ENCODE data around the gene BBS9.

Gene BBS9

DNA sequence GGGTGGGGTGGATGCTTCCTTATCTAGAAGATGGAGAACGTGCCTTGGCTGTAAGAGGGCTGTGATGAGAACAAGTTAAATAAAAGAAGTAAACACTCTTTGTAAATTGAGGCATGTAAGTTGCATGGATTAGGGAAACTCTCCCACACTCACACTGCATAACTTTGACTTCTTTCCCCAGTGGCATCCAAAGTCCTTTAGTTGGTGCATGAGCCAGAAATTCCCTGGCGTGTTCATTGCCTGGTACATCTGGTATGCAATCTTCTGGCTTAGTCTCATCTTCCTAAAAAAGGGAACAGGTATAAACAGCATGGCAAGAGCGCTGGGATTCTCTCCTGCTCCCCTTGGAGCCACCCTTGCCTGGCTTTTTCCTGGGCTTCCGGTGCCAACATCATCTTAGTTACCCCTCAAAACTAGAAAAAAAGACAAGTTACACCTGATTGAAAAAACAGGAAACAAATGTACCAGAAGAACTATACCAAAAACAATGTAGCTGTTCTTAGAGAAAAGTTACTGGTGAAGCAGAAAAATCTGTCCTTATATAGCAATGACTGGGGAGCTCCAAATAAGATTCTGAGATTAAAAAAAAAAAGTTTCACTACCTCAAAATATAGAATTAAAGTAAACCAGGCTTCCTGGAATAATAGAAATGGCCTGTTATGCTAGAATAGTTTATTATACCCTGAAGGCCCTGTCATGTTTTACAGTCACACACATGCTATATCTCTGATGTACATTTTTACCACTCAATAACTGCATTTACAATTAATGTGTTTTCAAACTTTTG is 30.0 kb upstream of the BBS9 start:
- Histone ChIP-seq H3K4me3 (no peak overlapping the region), H3K4me2 (no peak overlapping the region), H3K27ac (no peak overlapping the region), H3K9ac (no peak overlapping the region), H3K4me1 (peaks cover 0 to 11% (median 2%) of the 10 kb centered on the region in 10 experiments; a peak in 7 of 20 replicates), H3K9me3 (replicated peaks in 1 of 11) (no peaks in the 10 kb centered on the region), H3K27me3 (no peaks in the 10 kb centered on the region), H3K36me3 (peaks cover 89 to 100% (median 94%) of the 10 kb centered on the region in 11 experiments), H4K20me1 (peaks cover 13 to 63% (median 41%) of the 10 kb centered on the region in 11 experiments; a peak in 20 of 22 replicates)
- no peak for TF ChIP-seq Cebpa-rat (IDR thresholded peaks at IDR 0.05)

DNA sequence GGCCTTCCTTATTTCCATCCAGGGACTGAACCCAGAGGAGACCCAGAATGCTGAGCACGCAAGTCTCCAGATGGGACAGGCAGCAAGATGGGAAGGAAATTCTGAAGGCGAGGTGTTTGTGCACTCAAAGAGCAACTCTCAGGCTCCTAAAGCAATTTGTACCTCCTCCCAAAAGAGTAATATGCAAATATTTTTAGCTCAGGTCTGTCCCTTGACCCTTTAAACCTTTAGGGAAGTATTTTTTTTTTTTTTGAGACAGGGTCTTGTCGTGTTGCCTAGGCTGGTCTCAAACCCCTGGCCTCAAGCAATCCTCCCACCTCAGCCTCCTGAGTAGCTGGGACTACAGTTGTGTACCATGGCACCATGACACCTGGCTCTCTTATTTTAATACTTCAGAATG is 28.6 kb upstream of the BBS9 start:
- H3K4me1 ChIP-seq, result peaks cover 0 to 11% (median 2%) of the 10 kb centered on the region in 10 experiments; a peak in 7 of 20 replicates
- peaks cover 78 to 100% (median 90%) of the 10 kb centered on the region in 11 experiments for H3K36me3 ChIP-seq
- H3K4me2 ChIP-seq, result no peak overlapping the region
- H3K27ac ChIP-seq, result no peak overlapping the region
- H3K4me3 ChIP-seq, result no peak overlapping the region
- no peaks in the 10 kb centered on the region for H3K9me3 ChIP-seq (replicated peaks in 1 of 11)
- H3K9ac ChIP-seq, result no peak overlapping the region
- H3K27me3 ChIP-seq, result no peaks in the 10 kb centered on the region
- peaks cover 25 to 78% (median 56%) of the 10 kb centered on the region in 11 experiments; a peak in 20 of 22 replicates for H4K20me1 ChIP-seq
- no peak for TF ChIP-seq Cebpa-rat (IDR thresholded peaks at IDR 0.05)

DNA sequence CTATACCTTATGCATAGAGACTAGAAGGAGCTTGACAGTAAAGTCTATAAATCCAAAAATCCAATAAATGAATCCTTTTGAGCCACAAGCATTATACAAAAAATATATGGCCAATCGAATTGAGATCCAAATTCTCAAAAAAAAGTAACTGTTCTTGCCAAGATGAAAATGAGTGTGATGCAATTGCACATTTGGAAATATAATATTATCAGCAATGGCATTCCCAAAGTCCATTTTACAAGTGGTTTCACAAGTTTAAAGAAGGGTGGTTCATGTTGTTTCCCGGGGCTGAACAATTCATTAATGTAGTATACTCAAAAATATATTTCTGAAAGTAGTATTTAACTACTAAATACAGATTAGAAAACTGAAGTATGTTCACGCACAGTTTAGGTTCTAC is 27.5 kb upstream of the BBS9 start:
- Histone ChIP-seq H3K27ac (no peak overlapping the region), H3K9me3 (replicated peaks in 1 of 11) (no peaks in the 10 kb centered on the region), H3K9ac (no peak overlapping the region), H4K20me1 (peaks cover 30 to 89% (median 67%) of the 10 kb centered on the region in 11 experiments; a peak in 21 of 22 replicates), H3K36me3 (peaks cover 67 to 98% (median 80%) of the 10 kb centered on the region in 11 experiments), H3K4me1 (peaks cover 0 to 15% (median 6%) of the 10 kb centered on the region in 10 experiments; a peak in 16 of 20 replicates), H3K4me2 (no peak overlapping the region), H3K4me3 (no peak overlapping the region), H3K27me3 (no peaks in the 10 kb centered on the region)
- no peak for TF ChIP-seq Cebpa-rat (IDR thresholded peaks at IDR 0.05)

DNA sequence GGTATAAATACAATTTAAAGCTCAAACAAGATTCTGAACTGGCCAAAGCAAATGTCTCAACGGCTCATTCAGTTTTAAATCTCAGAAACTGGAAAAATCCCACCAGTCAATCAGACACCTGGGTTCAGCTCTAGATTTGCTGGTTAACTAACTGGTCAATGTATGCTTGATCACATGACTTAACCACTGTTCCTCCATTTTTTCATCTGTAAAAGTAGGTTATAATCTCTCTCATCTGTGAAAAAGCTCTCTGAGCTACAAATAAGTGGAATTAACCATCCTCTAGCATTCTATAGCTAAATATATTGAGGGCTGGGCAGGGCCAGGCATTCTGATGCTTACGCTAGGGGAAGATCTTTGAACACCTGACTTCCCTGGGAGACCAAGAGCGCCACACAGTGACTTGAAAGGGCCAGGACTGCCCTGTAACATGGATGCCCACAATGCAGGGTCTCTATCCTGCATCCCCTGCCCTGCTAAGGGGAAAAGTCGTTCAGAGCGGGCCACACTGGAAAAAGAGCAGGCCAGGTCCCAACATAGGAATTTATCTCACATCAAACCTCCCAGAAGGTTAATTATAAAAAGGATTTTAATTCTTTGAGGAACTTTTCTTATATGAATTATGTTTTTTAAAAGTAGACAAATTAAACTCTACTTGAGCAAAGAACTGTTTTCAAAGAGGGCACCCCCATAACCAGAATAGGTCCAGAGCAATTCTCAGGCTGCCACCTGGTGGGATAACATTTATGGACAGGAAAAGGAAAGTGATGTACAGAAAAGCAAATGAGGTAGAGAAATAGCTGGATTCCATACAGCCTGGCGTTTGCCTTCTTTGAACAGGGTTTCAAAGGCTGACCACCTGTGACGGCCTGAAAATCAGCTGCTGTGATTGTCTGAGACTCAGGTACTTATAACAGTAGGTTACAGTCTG is 22.0 kb upstream of the BBS9 start:
- peaks cover 35 to 65% (median 60%) of the 10 kb centered on the region in 11 experiments; a peak in 21 of 22 replicates for H4K20me1 ChIP-seq
- H3K27me3 ChIP-seq, result no peaks in the 10 kb centered on the region
- TF ChIP-seq Cebpa-rat (IDR thresholded peaks at IDR 0.05), result no peak
- peak overlapping the region; percentile 85 to 95 (median 91) for H3K4me2 ChIP-seq
- peak overlapping the region; percentile 85 to 99 (median 94) for H3K9ac ChIP-seq
- peaks cover 14 to 28% (median 22%) of the 10 kb centered on the region in 10 experiments for H3K4me1 ChIP-seq
- H3K36me3 ChIP-seq, result peaks cover 14 to 43% (median 25%) of the 10 kb centered on the region in 11 experiments
- H3K27ac ChIP-seq, result peak overlapping the region in 2 of 11 experiments; percentile 90 to 93; a peak in 2 of 22 replicates
- H3K9me3 ChIP-seq (replicated peaks in 1 of 11), result no peaks in the 10 kb centered on the region
- peak overlapping the region; percentile 81 to 100 (median 98); a peak in 18 of 20 replicates for H3K4me3 ChIP-seq

DNA sequence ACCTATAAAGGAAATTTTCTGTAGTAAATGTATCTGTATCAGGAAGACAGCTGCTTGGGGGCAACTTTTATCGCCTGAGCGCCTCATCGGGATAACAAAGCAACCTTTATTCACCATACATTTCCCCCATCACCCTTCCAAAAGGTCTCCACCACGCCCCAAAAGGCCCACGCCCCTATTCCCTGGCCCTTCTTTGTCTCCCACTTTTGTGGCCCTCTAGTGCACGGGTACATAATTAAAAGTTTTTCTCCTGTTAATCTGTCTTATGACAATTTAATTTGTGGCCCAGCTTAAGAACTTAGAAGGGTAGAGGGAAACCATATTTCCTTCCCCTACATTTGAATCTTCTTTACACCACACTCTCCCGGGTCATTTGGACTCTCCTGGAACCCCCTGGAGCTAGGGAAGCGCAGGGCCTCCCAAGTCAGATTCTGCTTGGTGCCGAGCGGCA is 20.8 kb upstream of the BBS9 start:
- Histone ChIP-seq H3K9ac (peak overlapping the region; percentile 85 to 99 (median 94)), H3K27me3 (no peaks in the 10 kb centered on the region), H3K4me1 (peaks cover 14 to 28% (median 22%) of the 10 kb centered on the region in 10 experiments), H3K4me2 (peak overlapping the region; percentile 85 to 95 (median 91)), H3K9me3 (replicated peaks in 1 of 11) (no peaks in the 10 kb centered on the region), H4K20me1 (peaks cover 30 to 53% (median 48%) of the 10 kb centered on the region in 11 experiments; a peak in 21 of 22 replicates), H3K27ac (peak overlapping the region; percentile 62 to 95 (median 90)), H3K4me3 (peak overlapping the region; percentile 81 to 100 (median 98)), H3K36me3 (peaks cover 3 to 31% (median 13%) of the 10 kb centered on the region in 11 experiments)
- TF ChIP-seq Cebpa-rat (IDR thresholded peaks at IDR 0.05), result no peak

DNA sequence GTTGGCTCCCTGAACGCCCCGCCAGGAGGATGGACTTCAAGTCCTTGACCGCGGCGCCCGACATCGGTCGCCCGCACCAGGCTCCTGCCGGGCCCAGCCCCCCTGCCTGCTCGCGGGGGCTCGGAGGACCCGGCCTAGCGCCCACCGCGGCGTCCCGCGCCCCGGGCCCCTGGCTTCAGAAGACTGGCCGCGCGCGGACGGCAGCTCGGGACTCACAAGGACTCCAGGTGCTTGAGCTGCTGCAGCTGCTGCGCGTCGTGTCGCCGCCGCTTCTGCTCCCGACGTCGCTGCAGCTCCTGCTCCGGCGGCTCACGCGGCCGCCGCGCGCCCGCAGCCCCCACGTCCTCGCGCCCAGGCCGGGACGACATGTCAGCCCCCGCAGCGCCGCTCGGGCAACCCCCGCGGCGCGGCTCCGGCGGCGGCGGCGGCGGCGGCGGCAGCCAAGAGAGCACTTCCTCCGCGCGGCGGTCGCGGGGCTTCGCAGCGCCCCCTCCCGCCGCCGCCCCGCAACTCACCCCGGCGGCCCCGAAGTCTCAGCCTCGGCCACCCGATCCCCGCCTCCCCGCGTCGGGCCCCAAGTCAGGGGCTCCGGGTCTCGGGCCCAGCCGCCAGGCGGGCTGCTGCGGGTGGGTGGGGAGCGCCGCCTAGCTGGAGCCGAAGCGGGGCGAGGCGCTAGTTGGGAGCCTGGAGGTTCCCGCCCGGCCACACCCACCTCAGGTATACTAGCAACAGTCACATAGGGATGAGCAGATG is 20.2 kb upstream of the BBS9 start, which contains the start of gene RP9:
Gene RP9 (minus strand): TSS at position 400 of the 753 bp plus-strand sequence. CDS start 32 bp downstream, at position 368.
- H3K4me3 ChIP-seq, result peak within 1 kb of the TSS; percentile 81 to 100 (median 98)
- peaks cover 0 to 25% (median 9%) of the 10 kb centered on the region in 11 experiments; a peak in 11 of 22 replicates for H3K36me3 ChIP-seq
- H3K9ac ChIP-seq, result peak within 1 kb of the TSS; percentile 85 to 99 (median 94)
- H4K20me1 ChIP-seq, result peaks cover 28 to 48% (median 43%) of the 10 kb centered on the region in 11 experiments; a peak in 21 of 22 replicates
- TF ChIP-seq Cebpa-rat (IDR thresholded peaks at IDR 0.05), result no peak
- peak within 1 kb of the TSS; percentile 85 to 95 (median 91) for H3K4me2 ChIP-seq
- no peaks in the 10 kb centered on the region for H3K9me3 ChIP-seq (replicated peaks in 1 of 11)
- peak within 1 kb of the TSS; percentile 62 to 95 (median 90) for H3K27ac ChIP-seq
- peaks cover 14 to 28% (median 22%) of the 10 kb centered on the region in 10 experiments for H3K4me1 ChIP-seq
- no peaks in the 10 kb centered on the region for H3K27me3 ChIP-seq

DNA sequence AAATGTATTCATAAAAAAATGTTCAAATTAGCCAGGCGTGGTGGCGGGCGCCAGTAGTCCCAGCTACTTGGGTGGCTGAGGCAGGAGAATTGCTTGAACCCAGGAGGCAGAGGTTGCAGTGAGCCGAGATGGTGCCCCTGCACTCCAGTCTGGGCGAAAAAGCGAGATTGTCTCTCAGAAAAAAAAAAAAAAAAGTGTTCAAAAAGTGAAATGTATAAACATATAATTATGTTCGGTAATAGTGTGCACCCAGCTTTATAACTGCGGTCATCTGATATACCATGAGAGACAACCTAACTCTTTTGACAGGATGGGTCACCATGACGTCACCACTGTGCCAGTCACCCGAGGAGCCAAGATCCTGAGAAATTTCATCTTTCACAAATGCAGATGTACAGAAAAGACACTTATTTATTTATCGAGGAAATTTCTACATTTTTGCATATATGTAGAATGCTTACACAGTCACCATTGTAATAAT is 19.6 kb upstream of the BBS9 start:
- H3K4me3 ChIP-seq, result peak overlapping the region; percentile 81 to 100 (median 98)

More for the DNA sequence above, 19.6 kb upstream of the BBS9 start:
- Histone ChIP-seq H4K20me1 (peaks cover 22 to 41% (median 37%) of the 10 kb centered on the region in 11 experiments; a peak in 21 of 22 replicates), H3K9me3 (replicated peaks in 1 of 11) (no peaks in the 10 kb centered on the region), H3K4me2 (peak overlapping the region; percentile 85 to 95 (median 89)), H3K27ac (peak overlapping the region in 10 of 11 experiments; percentile 74 to 95 (median 92); a peak in 13 of 22 replicates), H3K4me1 (peaks cover 14 to 28% (median 22%) of the 10 kb centered on the region in 10 experiments), H3K36me3 (peaks cover 0 to 19% (median 5%) of the 10 kb centered on the region in 11 experiments; a peak in 11 of 22 replicates), H3K27me3 (no peaks in the 10 kb centered on the region), H3K9ac (peak overlapping the region; percentile 85 to 99 (median 94))
- TF ChIP-seq Cebpa-rat (IDR thresholded peaks at IDR 0.05), result no peak

All from BLaER1 treated with 17β-estradiol and CSF1 and Interleukin-3, amounts not matched to agents 10 nM and 100 nM (cell line).